H1 (cell line): Measurements from ENCODE around the gene AGAP1. TPM values are rescaled to one million over a fixed set of nuclear protein-coding genes. Genes with fewer than 3 reads are reported as not detected.

Experiments
- CTCF ChIA-PET: fragments of 300-600 bp; sonication (Branson Sonifier 250); formaldehyde crosslinking; loops from one replicate; lab custom pipeline; 2021; ENCODE audit not compliant: partially characterized antibody; lab: Charles Lee
- POLR2A ChIA-PET: fragments of 300-600 bp; sonication (Branson Sonifier 250); formaldehyde crosslinking; loops from one replicate; lab custom pipeline; 2021; ENCODE audit warnings: inconsistent platforms; ENCODE audit not compliant: partially characterized antibody; lab: Charles Lee
- DNase-seq, 2 experiments: peaks; one replicate each; pipeline versions ENCODE4 v3.0.0 to v3.0.0-alpha.2; 2010 to 2022; ENCODE audit warnings: low spot score in 2 of 2, low read depth in 1 of 2, mixed read lengths in 1 of 2
- FAIRE-seq: peaks from 2 replicates; lab custom pipeline; 2011; peaks lifted over from hg19 to GRCh38; lab: Jason Lieb, UNC
- H2AFZ ChIP-seq: 2 replicates; pipeline ENCODE4 v1.8.1; 2012; ENCODE audit warnings: low read length, inconsistent platforms
- H2AK5ac ChIP-seq: 2 replicates; pipeline ENCODE4 v1.6.1; 2013; ENCODE audit warnings: low read depth, low read length
- H2BK120ac ChIP-seq: replicated peaks from 2 replicates; pipeline ENCODE3; 2013; ENCODE audit warnings: low read depth, low read length, inconsistent platforms
- H2BK12ac ChIP-seq: 2 replicates; pipeline ENCODE4 v1.6.1; 2013; ENCODE audit warnings: low read depth, low read length
- H2BK15ac ChIP-seq: 2 replicates; pipeline ENCODE4 v1.6.1; 2013; ENCODE audit warnings: low read length
- H2BK20ac ChIP-seq: 2 replicates; pipeline ENCODE4 v1.6.1; 2013; ENCODE audit warnings: low read length
- H2BK5ac ChIP-seq: 2 replicates; pipeline ENCODE4 v1.6.1; 2013; ENCODE audit warnings: low read depth, low read length
- H3K14ac ChIP-seq: 2 replicates; pipeline ENCODE4 v1.6.1; 2013; ENCODE audit warnings: inconsistent platforms; ENCODE audit not compliant: insufficient read length
- H3K18ac ChIP-seq: 2 replicates; pipeline ENCODE4 v1.6.1; 2013; ENCODE audit warnings: low read length; ENCODE audit errors: extremely low read depth
- H3K23ac ChIP-seq: 2 replicates; pipeline ENCODE4 v1.6.1; 2013; ENCODE audit warnings: inconsistent platforms; ENCODE audit not compliant: insufficient read length
- H3K23me2 ChIP-seq: 2 replicates; pipeline ENCODE4 v1.6.1; 2013; ENCODE audit warnings: low read depth, low read length
- H3K27ac ChIP-seq: 2 replicates; pipeline ENCODE4 v1.6.1; 2011; ENCODE audit warnings: low read depth, low read length, inconsistent platforms
- H3K27me3 ChIP-seq, 4 experiments: replicated peaks in 1 of 4; 1 replicate in 1 of 4; 2 replicates in 3 of 4; pipeline versions ENCODE4 v1.6.1 to v1.8.1; 2011 to 2013; ENCODE audit warnings: low read length in 3 of 4, mild to moderate bottlenecking in 3 of 4, inconsistent platforms in 2 of 4, mixed read lengths in 2 of 4, moderate library complexity in 1 of 4; ENCODE audit not compliant: control insufficient read depth in 3 of 4, insufficient read depth in 3 of 4; ENCODE audit errors: extremely low read depth in 1 of 4
- H3K36me3 ChIP-seq, 4 experiments: 2 replicates each; pipeline versions ENCODE4 v1.6.1 to v1.8.1; 2011 to 2013; ENCODE audit warnings: mild to moderate bottlenecking in 4 of 4, low read length in 3 of 4, moderate library complexity in 2 of 4, control low read depth in 1 of 4, inconsistent platforms in 1 of 4; ENCODE audit not compliant: insufficient read depth in 4 of 4, control insufficient read depth in 2 of 4
- H3K4ac ChIP-seq: replicated peaks from 2 replicates; pipeline ENCODE3; 2013; ENCODE audit warnings: low read length, low read depth, mixed read lengths, inconsistent platforms; ENCODE audit not compliant: insufficient read length
- H3K4me1 ChIP-seq, 4 experiments: replicated peaks in 1 of 4; 1 replicate in 1 of 4; 2 replicates in 3 of 4; pipeline versions ENCODE4 v1.6.1 to v1.8.1; 2011 to 2013; ENCODE audit warnings: low read length in 3 of 4, inconsistent platforms in 2 of 4, mixed read lengths in 1 of 4; ENCODE audit not compliant: insufficient read depth in 4 of 4, control insufficient read depth in 3 of 4
- H3K4me2 ChIP-seq, 2 experiments: 2 replicates each; pipeline versions ENCODE4 v1.6.1 to v1.8.1; 2011 to 2013; ENCODE audit warnings: low read depth in 2 of 2, low read length in 2 of 2, control low read depth in 1 of 2, inconsistent platforms in 1 of 2, mild to moderate bottlenecking in 1 of 2; ENCODE audit not compliant: insufficient read depth in 1 of 2
- H3K4me3 ChIP-seq, 4 experiments: fragments of 200-600, 300-600 bp in 1 of 4; sonication (generic), shearing (Covaris generic), sonication (Bioruptor Twin) in 1 of 4; 2 replicates each; pipeline versions ENCODE4 v1.5.1 to v1.8.1; 2011 to 2016; ENCODE audit warnings: low read length in 4 of 4, low read depth in 3 of 4, control low read depth in 2 of 4, inconsistent platforms in 2 of 4, mild to moderate bottlenecking in 2 of 4, mixed read lengths in 1 of 4, moderate library complexity in 1 of 4; ENCODE audit not compliant: insufficient read depth in 2 of 4; ENCODE audit errors: extremely low read depth in 1 of 4
- H3K56ac ChIP-seq: replicated peaks from 2 replicates; pipeline ENCODE3; 2013; ENCODE audit warnings: low read depth, mild to moderate bottlenecking, mixed read lengths, low read length, inconsistent platforms; ENCODE audit not compliant: insufficient read length
- H3K79me1 ChIP-seq: 2 replicates; pipeline ENCODE4 v1.6.1; 2013; ENCODE audit warnings: low read depth, low read length, control low read depth
- H3K79me2 ChIP-seq, 2 experiments: 2 replicates each; pipeline versions ENCODE4 v1.6.1 to v1.8.1; 2012 to 2013; ENCODE audit warnings: low read length in 2 of 2, mild to moderate bottlenecking in 2 of 2, inconsistent platforms in 1 of 2; ENCODE audit not compliant: insufficient read depth in 2 of 2, control insufficient read depth in 1 of 2
- H3K9ac ChIP-seq, 4 experiments: replicated peaks in 1 of 4; 1 replicate in 1 of 4; 2 replicates in 3 of 4; pipeline versions ENCODE4 v1.6.1 to v1.8.1; 2011 to 2013; ENCODE audit warnings: low read depth in 3 of 4, low read length in 3 of 4, control low read depth in 2 of 4, mild to moderate bottlenecking in 2 of 4, moderate library complexity in 2 of 4, inconsistent platforms in 1 of 4; ENCODE audit errors: extremely low read depth in 1 of 4
- H3K9me3 ChIP-seq, 2 experiments: 2 replicates each; pipeline versions ENCODE4 v1.6.1 to v1.8.1; 2012 to 2013; ENCODE audit warnings: mild to moderate bottlenecking in 2 of 2, moderate library complexity in 2 of 2, control low read depth in 1 of 2, inconsistent platforms in 1 of 2, low read depth in 1 of 2, low read length in 1 of 2, mixed read lengths in 1 of 2; ENCODE audit not compliant: insufficient read depth in 2 of 2
- H4K20me1 ChIP-seq, 2 experiments: replicated peaks in 1 of 2; 2 replicates each; pipeline versions ENCODE3 to v1.8.1; 2011 to 2013; ENCODE audit warnings: inconsistent platforms in 2 of 2, low read length in 2 of 2, mild to moderate bottlenecking in 1 of 2; ENCODE audit not compliant: insufficient read depth in 2 of 2, control insufficient read depth in 1 of 2
- H4K5ac ChIP-seq: 2 replicates; pipeline ENCODE4 v1.6.1; 2013; ENCODE audit warnings: low read length, low read depth, mixed read lengths, inconsistent platforms; ENCODE audit not compliant: insufficient read length
- H4K8ac ChIP-seq: 2 replicates; pipeline ENCODE4 v1.8.0; 2013; ENCODE audit warnings: mild to moderate bottlenecking, moderate library complexity, low read length, inconsistent platforms; ENCODE audit not compliant: insufficient read depth; ENCODE audit errors: extremely low read depth
- H4K91ac ChIP-seq: replicated peaks from 2 replicates; pipeline ENCODE3; 2013; ENCODE audit warnings: low read length, mixed read lengths, inconsistent platforms; ENCODE audit not compliant: insufficient read length
- EGR1 ChIP-seq: IDR thresholded peaks from 2 replicates; pipeline ENCODE4 v1.6.1; 2011; ENCODE audit warnings: low read depth, low read length, borderline replicate concordance
- WGBS, 2 experiments: shearing (Covaris generic) in 1 of 2; methylation state at CpG; one replicate each; pipeline versions ENCODE4 v1.1.6 to v1.1.7; 2013 to 2015; ENCODE audit warnings: low lambda C conversion rate in 2 of 2, mixed read lengths in 2 of 2, inconsistent platforms in 1 of 2, low coverage in 1 of 2, missing lambda C conversion rate in 1 of 2; ENCODE audit not compliant: insufficient replicate concordance in 2 of 2, insufficient coverage in 1 of 2, insufficient read length in 1 of 2; ENCODE audit errors: extremely low coverage in 1 of 2, missing lambda C conversion rate in 1 of 2; 5-methylcytosine and 5-hydroxymethylcytosine counted together
- polyA plus RNA-seq, 7 experiments: library from polyadenylated mRNA; depleted of rRNA in 3 of 7; stranded (reverse) in 5 of 7; unstranded in 2 of 7; fragments of >200 nt in 5 of 7; fragments of 200-250 nt in 2 of 7; gene quantifications; 1 replicate in 5 of 7; 2 replicates in 1 of 7; 4 replicates in 1 of 7; pipeline versions ENCODE4 v1.2.1 to v1.2.3, GENCODE V29; 2011 to 2013; ENCODE audit warnings: missing spikeins in 2 of 7, mixed read lengths in 2 of 7
- total RNA-seq: library from RNA; stranded (reverse); fragmentation: NEBNext Ultra II Directional; extraction: Animal tissue kit (Norgen Biotek cat#: 25700); gene quantifications from 2 replicates; pipeline ENCODE4 v1.2.1, GENCODE V29; 2021

The AGAP1 gene
- total and polyA plus RNA-seq, 2 of the 8 experiments (the other 6 are each of a cell fraction or from before 2014, with no cell fraction given): 18.1 to 39.4 TPM

- H4K8ac ChIP-seq: no peak overlapping the region
- ChIA-PET POLR2A (no interaction called here), CTCF (interaction anchor here (0.8 to 2.2 kb wide), 5 partner anchors 8 to 251 kb away, joined by 3 to 16 read pairs (median 6); no protein-coding TSS in a partner anchor)
- no peak overlapping the region for H3K4ac ChIP-seq
- FAIRE-seq: no peak
- H2BK5ac ChIP-seq: no peak overlapping the region
- H2BK12ac ChIP-seq: no peak overlapping the region
- H3K56ac ChIP-seq: no peak overlapping the region
- H3K14ac ChIP-seq: no peak overlapping the region
- no peaks in the 10 kb centered on the region; a peak in 3 of 7 replicates for H3K4me1 ChIP-seq
- no peaks in the 10 kb centered on the region for H3K27me3 ChIP-seq
- H3K36me3 ChIP-seq: no peaks in the 10 kb centered on the region
- no peak overlapping the region for H2AK5ac ChIP-seq
- no peak overlapping the region for H2BK20ac ChIP-seq
- H2BK15ac ChIP-seq: no peak overlapping the region
- no peaks in the 10 kb centered on the region for H3K79me2 ChIP-seq
- H4K5ac ChIP-seq: no peak overlapping the region
- no peak overlapping the region for H3K23ac ChIP-seq
- H3K23me2 ChIP-seq: no peaks in the 10 kb centered on the region
- no peak overlapping the region for H3K4me3 ChIP-seq
- no peak overlapping the region for H2AFZ ChIP-seq
- H4K91ac ChIP-seq: no peak overlapping the region
- whole genome bisulfite sequencing, 2 experiments: 84% methylated on average over 14 of the region's 14 CpGs; no CpG with 5 or more reads in 1 of the 2 experiments
- no peak overlapping the region for H3K9ac ChIP-seq
- peaks cover 0 to 5% of the 10 kb centered on the region in 2 experiments for H4K20me1 ChIP-seq
- TF ChIP-seq EGR1: no peak
- H3K27ac ChIP-seq: no peak overlapping the region
- H3K4me2 ChIP-seq: no peak overlapping the region
- H3K9me3 ChIP-seq: no peaks in the 10 kb centered on the region
- no peak overlapping the region for H3K18ac ChIP-seq
- H3K79me1 ChIP-seq: no peaks in the 10 kb centered on the region
- H2BK120ac ChIP-seq: no peak overlapping the region
- DNase-seq: no peak
Measured at GRCh38 chr2:235925250-235925919, 431.5 kb downstream of the AGAP1 start.
